ENCODE results near the gene AKR7A3.
"Not testable (repeated sequence)": the region's sequence is repeated elsewhere in the genome, so short reads cannot be mapped to it uniquely, and the experiment has no call there.

DNA sequence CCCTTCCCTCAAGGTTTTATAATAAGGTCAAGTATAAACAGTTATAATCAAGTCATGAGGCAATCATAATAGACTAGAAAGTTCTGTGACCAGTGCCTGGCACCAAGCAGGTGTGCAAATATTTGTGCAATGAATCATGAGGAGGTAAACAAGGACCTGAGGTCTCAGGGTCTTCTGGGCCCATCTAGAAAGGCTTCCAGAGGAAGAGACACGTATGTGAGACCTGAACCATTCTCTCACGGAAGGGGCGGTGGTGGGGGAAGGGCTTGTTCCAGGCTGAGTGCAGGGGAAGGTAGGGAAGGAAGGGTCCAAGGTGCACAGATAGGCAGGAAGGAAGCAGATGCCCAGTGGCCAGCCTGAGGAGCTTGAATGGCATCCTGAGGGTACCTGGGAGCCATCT is 3.2 kb downstream of the AKR7A3 start:
- TF ChIP-seq, protein P1, sequence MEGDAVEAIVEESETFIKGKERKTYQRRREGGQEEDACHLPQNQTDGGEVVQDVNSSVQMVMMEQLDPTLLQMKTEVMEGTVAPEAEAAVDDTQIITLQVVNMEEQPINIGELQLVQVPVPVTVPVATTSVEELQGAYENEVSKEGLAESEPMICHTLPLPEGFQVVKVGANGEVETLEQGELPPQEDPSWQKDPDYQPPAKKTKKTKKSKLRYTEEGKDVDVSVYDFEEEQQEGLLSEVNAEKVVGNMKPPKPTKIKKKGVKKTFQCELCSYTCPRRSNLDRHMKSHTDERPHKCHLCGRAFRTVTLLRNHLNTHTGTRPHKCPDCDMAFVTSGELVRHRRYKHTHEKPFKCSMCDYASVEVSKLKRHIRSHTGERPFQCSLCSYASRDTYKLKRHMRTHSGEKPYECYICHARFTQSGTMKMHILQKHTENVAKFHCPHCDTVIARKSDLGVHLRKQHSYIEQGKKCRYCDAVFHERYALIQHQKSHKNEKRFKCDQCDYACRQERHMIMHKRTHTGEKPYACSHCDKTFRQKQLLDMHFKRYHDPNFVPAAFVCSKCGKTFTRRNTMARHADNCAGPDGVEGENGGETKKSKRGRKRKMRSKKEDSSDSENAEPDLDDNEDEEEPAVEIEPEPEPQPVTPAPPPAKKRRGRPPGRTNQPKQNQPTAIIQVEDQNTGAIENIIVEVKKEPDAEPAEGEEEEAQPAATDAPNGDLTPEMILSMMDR (IDR thresholded peaks at IDR 0.05) = not testable (repeated sequence)
- not testable (repeated sequence) for TF ChIP-seq POLR2A (IDR thresholded peaks at IDR 0.05)

All from uterus (tissue), 2 donors.